HG03442 (cell line): Measurements from ENCODE around the gene KLRG1.

Source experiments
- ATAC-seq: cut with Tn5 transposase; IDR thresholded peaks from one replicate; pipeline ENCODE4 v1.9.1; 2021; ENCODE audit warnings: mild to moderate bottlenecking, moderate library complexity; ENCODE audit not compliant: unreplicated experiment

The KLRG1 gene

GRCh38 chr12:9040484-9041186 is 51.3 kb downstream of the KLRG1 start:
- no peak for ATAC-seq

- no peak for ATAC-seq
These were observed 52.0 kb downstream of the KLRG1 start for GRCh38 chr12:9041321-9041720.

GRCh38 chr12:9043766-9044165 is 54.4 kb downstream of the KLRG1 start:
- no peak for ATAC-seq

DNA sequence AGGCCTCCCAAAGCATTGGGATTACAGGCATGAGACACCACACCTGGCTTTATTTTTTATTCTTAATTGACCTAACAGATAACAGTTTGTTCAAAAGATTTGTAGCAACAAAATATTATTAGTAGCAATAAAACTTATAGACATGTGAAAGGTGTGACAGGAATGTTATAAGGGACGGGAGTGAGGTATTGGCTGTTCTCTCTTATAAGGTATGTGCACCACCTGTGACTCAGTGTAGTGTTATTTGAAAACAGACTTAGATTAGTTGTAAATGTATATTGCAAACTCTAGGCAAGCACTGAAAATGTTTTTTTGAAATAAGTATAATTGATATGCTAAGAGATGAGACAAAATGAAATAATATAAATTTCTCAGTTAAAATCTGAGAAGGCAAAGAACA is 57.8 kb downstream of the KLRG1 start:
- ATAC-seq: no peak

DNA sequence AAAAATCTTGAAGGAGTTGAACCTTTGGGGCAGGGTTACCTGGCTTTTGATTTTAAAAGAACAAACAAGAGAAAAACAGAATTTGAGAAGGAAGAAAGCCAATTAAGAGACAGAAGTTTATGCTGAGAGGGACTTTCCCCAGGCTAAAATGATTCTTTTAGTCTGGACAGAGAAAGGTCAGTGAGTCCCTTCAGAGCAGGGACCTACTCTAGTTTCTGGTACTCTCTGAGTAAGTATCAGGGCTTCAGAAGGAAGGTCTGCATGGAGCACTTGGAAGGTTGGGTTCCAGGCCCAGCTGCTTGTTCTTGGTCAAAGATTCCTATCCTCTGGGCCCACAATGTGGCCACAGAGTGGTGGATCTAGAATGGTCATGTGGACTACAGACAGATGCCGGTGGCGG is 59.6 kb downstream of the KLRG1 start:
- no peak for ATAC-seq

DNA sequence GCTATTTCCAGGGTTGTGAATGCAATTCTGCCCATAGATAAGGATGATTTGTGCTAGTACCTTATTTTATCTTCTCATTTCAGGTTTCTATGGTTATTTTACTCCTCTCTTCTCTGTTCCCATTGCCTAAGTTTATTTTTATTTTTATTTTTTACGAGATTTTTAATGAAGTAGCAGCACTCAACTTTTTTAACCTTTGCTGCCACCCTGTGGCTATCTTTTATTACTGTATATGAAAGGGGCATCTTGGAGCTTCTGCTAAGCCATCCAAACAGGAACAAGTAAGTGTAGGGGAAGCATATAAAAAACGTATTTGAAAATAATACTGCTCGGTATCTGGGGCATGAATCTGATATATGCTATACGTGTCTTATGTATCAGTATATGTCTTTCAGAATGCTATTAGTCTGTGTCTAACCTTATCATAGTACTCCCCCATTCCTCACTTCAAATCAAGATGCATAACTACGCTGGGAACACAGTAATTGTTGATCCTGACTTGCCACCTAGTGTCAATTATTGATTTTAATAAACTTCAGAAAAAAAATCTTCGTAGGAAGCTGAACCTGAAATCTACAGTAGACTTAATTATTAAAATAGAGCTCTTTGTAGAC is 60.3 kb downstream of the KLRG1 start:
- no peak for ATAC-seq

GRCh38 chr12:9050521-9051157 is 61.3 kb downstream of the KLRG1 start:
- ATAC-seq: no peak

DNA sequence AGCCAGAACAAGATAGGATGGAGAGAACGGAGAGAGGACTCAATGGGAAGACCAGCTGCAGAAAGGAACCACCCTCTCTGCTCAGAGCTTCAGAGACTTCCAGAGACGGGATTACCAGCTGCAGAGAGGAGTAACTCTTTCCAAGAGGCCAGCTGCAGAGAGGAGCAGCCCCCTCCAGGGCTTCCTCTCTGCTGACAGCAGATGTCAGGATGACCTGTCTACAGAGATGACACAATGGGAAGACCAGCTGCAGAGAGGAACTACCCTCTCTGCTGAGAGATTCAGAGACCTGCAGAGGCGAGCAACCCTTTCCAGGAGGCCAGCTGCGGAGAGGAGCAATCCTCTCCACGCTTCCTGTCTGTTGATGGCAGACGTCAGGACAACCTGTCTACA is 61.8 kb downstream of the KLRG1 start:
- ATAC-seq: no peak

DNA sequence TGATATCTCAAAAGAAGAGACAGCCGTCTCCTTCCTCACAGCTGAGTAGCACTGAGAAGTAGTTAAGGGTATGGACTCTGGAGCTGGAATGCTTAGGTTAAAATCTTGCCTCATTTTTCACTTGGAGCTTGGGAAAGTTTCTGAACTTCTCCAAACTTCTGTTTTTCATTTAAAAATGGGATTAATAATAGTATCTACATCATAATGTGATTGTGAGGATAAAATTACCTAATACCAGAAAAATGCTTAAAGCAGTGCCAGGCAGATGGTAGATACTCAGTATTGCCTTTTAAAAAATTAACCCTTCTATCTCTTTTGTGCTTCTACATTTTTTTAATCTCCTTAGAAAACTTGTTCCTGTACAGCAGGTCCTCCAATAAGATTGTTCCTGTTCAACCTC is 63.3 kb downstream of the KLRG1 start:
- no peak for ATAC-seq
